ENCODE results near the gene DMRTA1. TPM values are rescaled to one million over a fixed set of nuclear protein-coding genes. Genes with fewer than 3 reads are reported as not detected.
"Not testable (repeated sequence)": the region's sequence is repeated elsewhere in the genome, so short reads cannot be mapped to it uniquely, and the experiment has no call there.

The DMRTA1 gene
- 1 to 10 TPM in 1 of 3 donors, under 1 TPM in 2; 0.22 to 1.1 (median 0.92) TPM for polyA plus RNA-seq

DNA sequence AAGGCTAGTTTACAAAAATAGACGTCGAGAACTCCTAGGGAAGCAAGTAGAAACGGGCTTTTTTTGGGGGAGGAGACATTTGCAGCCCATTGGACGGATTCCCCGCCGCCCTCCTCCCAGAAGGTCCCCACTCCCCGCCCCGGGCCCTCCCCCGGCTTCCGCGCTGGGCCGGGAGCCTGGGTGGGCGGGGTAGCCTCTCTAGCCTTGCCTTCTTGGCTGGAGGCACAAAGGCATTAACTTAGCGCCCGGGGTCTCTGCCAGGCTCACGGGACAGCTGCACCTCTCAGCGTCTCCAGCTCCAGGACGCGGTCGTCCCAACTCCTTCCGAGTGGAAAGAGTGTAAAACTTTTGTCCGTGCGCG, at the start of gene DMRTA1:
Gene DMRTA1 (plus strand): TSS at position 236 of the 361 bp plus-strand sequence. CDS start 242 bp downstream, outside the sequence.
- H3K27ac ChIP-seq (ENCODE audit: low read depth, low read length) = no peak within 1 kb of the TSS
- WGBS, 3 donors = 1 to 2% (median 1%) methylated on average over 24 of the region's 24 CpGs

DNA sequence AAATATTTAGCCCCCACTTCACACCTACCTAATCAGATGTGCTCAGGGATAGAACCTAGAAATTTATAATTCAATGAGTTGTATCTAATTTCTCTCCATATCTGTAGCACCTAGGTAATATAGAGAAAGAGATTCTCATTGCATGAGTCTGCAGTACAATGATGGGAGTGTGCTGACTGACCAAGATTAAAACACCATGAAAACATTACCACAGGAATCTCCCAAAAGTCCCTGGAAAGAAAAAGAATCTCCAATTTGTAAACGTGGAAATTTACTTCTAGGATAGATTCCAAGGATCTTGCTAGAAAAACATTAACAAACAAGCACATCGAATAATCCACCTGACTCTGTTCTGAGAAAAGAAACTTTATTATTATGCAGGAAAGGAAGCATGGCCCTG, 45.0 kb upstream of the DMRTA1 start:
- H3K27ac ChIP-seq (ENCODE audit: low read depth, low read length) = no peak overlapping the region
- WGBS, 3 donors = 51 to 57% (median 52%) methylated on average over 2 of the region's 2 CpGs

DNA sequence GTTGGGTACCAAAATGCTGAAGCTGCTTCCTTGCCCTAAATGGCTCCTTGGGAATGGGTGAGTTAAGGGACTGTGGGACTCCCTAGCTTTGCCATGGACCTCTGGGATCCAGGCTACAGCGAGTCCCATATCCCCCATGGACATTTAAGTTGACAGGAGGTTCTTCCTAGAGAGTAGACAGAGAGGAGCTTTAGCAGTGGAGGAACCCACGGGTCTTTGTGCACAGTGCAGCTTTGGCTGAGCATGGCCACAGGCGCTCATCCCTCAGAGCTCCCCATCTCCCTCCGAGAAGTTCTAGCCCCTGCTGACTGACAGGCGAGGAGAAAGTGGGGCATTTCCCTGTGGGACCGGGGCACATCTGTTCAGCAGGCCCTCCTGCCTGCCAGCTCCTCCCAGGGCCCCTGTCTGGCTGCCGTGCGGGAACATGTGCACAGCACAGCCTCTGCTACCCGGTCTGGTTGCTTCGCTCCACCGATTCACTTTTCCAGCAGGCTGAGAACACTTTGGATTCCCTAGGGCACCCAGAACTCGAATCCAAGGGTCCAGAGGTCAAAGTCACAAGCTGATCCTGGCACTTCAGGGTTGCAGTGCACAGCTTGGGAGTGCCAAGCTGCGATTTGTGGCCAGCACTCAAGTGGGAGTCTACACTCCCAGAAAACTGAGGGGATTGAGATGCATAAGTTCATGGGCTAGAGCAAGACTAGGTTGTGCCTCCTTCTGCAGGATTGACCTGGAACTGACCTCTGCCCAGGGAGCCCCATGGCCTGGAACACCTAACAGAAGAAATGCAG, 40.6 kb upstream of the DMRTA1 start:
- no peak overlapping the region for H3K27ac ChIP-seq (ENCODE audit: low read depth, low read length)
- WGBS, 3 donors = 74 to 80% (median 75%) methylated on average over 13 of the region's 13 CpGs

GRCh38 chr9:22413884-22414283, 32.7 kb upstream of the DMRTA1 start:
- 37 to 71% (median 63%) methylated on average over 1 of the region's 1 CpG for WGBS, 3 donors
- no peak overlapping the region for H3K27ac ChIP-seq (ENCODE audit: low read depth, low read length)

DNA sequence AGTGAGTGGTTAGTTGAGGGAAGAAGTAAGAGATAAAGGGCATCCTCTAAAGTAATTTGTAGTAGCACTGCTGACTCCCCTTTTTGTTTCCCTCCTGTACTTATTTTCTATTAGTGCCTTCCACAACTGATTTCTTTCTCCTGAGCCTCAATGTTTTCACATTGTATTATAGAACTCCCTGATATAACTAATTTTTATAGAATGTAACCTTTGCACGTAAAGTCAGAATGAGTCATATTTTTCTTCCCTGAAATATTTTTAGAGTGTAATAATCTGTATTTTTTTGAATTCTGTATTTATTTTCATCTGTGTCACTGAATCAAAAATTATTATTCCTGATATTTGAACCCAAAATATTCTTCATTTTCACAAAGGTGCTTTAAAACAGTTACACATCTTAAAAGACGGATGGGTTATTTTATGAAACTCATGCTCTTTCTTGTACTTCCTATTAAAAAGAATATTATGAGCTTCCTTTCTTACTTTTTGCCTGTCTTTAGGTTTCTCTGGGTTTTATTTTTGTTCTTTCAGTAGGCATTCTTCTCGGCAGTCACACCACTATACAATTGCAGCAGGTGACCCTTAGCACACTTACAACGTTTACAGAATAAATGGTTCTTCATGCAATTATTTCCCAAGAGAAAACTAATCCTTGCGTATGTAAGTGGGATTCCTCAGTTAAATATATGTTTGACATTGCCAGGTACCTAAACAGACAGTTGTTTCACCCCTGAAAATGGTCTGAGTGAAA, 30.5 kb upstream of the DMRTA1 start:
- WGBS, 3 donors = 48 to 54% (median 51%) methylated on average over 5 of the region's 5 CpGs
- H3K27ac ChIP-seq (ENCODE audit: low read depth, low read length) = no peak overlapping the region

DNA sequence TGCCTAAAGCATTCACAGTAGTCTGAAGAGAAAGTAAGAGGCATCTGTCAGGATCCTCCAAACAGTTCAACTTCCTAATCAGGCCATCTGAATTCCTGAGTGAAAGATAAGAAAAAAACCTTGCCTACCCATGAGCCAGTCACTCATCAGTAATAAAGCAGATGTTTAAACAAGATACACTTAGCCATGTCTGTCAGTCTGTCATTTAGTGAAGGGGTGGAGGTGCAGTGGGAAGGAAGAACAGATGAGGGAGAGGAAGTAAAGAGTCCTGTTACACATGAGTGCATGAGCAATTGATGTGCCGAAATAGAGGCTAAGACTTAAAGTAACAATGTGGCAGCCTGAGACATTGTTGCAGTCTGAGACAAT, 29.9 kb upstream of the DMRTA1 start:
- WGBS, 3 donors = 18 to 58% (median 21%) methylated on average over 1 of the region's 1 CpG
- H3K27ac ChIP-seq (ENCODE audit: low read depth, low read length) = no peak overlapping the region

GRCh38 chr9:22423566-22423965, 23.1 kb upstream of the DMRTA1 start:
- WGBS, 3 donors = 44 to 90% (median 87%) methylated on average over 1 of the region's 1 CpG
- H3K27ac ChIP-seq (ENCODE audit: low read depth, low read length) = no peak overlapping the region

DNA sequence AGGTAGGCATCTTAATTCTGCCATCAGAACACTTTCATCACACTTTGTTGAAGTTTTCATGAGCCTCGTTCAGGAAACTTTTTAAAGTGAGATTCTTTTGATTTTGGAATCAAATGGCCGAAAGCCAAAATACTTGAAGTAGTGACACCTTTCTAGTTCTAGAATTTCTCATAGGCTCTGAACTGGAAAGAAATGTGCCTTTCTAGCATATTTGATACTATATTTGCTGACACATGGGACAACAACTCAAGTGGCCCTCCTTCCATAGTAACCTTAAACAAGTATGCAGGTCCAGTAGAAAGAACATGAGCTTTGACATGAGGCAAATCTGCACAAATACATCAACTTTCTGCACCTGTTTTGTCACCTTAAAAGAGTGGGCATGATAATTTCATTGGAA, 22.0 kb upstream of the DMRTA1 start:
- 79 to 89% (median 82%) methylated on average over 2 of the region's 2 CpGs for WGBS, 3 donors
- H3K27ac ChIP-seq (ENCODE audit: low read depth, low read length) = no peak overlapping the region

DNA sequence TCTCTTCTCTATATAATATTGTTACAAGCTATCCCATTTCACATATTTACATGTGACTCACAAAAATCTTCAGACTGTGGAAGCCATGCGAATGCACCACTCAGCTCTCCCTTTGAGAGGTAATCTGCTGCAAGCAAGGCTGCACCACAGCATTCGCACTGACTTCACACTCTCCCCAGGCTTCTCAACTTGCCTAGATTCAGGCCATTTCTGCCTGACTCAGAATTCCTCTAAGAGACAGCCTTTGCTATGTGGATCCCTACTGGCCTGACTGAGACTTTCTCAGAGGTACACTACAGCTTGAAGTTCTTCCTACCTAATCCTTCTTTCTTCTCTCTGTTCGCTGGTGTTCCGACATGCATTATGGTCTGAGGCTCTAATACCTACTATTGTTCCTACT, 21.1 kb upstream of the DMRTA1 start:
- 79 to 84% (median 80%) methylated on average over 4 of the region's 4 CpGs for WGBS, 3 donors
- no peak overlapping the region for H3K27ac ChIP-seq (ENCODE audit: low read depth, low read length)

DNA sequence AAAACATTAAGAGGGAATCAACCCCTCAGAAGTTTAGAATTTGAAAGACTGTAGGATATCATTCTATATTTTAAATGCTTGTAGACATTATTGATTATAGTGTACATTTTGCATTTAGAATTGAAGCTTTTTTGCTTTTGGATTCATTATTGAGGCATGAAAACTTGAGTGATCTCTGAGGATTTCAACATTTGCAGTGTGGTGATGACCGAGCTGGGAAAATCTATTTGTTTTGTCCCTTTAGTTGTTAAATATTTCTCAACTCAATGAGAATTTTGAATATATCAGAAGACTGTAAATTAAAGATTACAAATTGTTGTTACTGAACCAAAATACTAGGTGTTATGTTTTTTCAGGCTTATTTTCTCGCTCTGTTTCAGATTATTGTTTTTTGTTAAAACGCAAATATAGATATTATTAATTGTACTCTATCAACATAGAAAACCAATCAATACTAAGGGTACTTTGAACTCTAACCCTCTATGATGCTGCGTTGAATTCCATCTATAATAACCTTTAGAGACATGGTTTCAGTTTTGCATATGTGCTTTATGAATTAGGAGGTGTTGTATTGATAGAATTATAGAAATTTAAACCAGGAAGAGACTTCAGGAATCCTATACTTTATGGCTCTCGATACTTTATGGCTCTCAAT, 19.3 kb upstream of the DMRTA1 start:
- 63 to 81% (median 78%) methylated on average over 5 of the region's 5 CpGs for WGBS, 3 donors
- H3K27ac ChIP-seq (ENCODE audit: low read depth, low read length) = no peak overlapping the region

DNA sequence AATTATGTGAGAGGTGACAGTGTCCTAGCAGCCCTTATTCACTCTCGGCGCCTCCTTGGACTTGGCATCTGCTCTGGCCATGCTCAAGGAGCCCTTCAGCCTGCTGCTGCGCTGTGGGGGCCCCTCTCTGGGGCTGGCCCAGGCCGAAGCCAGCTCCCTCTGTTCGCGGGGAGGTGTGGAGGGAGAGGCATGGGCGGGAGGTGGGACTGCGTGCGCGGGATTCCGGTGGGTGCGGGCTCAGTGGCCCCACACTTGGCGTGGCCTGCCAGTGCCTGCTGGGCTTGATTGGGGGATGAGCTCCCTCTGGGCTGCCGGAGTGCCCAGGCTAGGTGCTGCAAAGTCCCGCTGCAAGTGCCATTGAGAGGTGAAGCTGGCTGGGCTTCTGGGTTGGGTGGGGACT, 12.9 kb upstream of the DMRTA1 start:
- H3K27ac ChIP-seq (ENCODE audit: low read depth, low read length) = no peak overlapping the region
- 80 to 90% (median 85%) methylated on average over 14 to 15 of the region's 15 CpGs for WGBS, 3 donors

GRCh38 chr9:22435252-22435651, 11.4 kb upstream of the DMRTA1 start:
- not testable (repeated sequence) for H3K27ac ChIP-seq (ENCODE audit: low read depth, low read length)
- WGBS, 3 donors = 59 to 81% (median 75%) methylated on average over 3 of the region's 3 CpGs

DNA sequence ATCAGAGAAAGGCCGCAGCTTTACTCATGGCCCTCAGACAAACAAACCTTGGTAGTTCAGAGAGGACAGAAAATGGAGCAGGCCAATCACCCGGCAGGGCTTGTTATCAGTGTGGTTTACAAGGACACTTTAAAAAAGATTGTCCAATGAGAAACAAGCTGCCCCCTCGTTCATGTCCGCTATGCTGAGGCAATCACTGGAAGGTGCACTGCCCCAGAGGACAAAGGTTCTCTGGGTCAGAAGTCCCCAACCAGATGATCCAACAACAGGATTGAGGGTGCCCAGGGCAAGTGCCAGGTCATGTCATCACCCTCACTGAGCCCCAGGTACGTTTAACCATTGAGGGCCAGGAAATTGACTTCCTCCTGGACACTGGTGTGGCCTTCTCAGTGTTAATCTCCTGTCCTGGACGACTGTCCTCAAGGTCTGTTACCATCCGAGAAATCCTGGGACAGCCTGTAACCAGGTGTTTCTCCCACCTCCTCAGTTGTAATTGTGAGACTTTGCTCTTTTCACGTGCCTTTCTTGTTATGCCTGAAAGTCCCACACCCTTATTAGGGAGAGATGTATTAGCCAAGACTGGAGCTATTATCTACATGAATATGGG, 9.1 kb upstream of the DMRTA1 start:
- 68 to 81% (median 72%) methylated on average over 8 of the region's 8 CpGs for WGBS, 3 donors
- H3K27ac ChIP-seq (ENCODE audit: low read depth, low read length) = not testable (repeated sequence)

- WGBS, 3 donors = 92 to 95% (median 94%) methylated on average over 16 of the region's 16 CpGs
- H3K27ac ChIP-seq (ENCODE audit: low read depth, low read length) = no peak overlapping the region
These were observed 5.8 kb upstream of the DMRTA1 start for GRCh38 chr9:22440841-22441240.

GRCh38 chr9:22446950-22447617, 460 bp downstream of the DMRTA1 start:
- 0 to 2% (median 1%) methylated on average over 66 to 70 of the region's 70 CpGs for WGBS, 3 donors
- no peak overlapping the region for H3K27ac ChIP-seq (ENCODE audit: low read depth, low read length)

- no peak overlapping the region for H3K27ac ChIP-seq (ENCODE audit: low read depth, low read length)
- WGBS, 3 donors = 9 to 21% (median 21%) methylated on average over 17 of the region's 17 CpGs
These were observed 1.1 kb downstream of the DMRTA1 start for GRCh38 chr9:22447618-22448305.

DNA sequence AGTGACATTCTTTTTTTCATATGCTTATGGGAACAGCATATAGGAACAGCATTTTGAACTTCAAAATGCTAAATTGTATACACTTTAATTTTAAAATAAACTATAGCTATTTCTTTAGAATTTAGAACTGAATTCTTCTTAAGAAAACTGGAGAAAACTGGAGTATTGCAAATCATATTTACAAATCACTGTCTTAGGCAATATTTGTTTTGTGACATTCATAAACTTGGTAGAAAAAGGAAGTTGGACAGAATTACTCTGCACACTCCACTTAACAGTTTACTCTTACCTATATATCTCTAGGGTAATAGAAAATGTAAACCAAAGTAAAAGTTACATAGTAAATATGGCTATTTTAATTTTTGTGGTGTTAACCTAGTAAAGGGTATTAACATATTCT, 3.1 kb downstream of the DMRTA1 start:
- H3K27ac ChIP-seq (ENCODE audit: low read depth, low read length) = no peak overlapping the region

DNA sequence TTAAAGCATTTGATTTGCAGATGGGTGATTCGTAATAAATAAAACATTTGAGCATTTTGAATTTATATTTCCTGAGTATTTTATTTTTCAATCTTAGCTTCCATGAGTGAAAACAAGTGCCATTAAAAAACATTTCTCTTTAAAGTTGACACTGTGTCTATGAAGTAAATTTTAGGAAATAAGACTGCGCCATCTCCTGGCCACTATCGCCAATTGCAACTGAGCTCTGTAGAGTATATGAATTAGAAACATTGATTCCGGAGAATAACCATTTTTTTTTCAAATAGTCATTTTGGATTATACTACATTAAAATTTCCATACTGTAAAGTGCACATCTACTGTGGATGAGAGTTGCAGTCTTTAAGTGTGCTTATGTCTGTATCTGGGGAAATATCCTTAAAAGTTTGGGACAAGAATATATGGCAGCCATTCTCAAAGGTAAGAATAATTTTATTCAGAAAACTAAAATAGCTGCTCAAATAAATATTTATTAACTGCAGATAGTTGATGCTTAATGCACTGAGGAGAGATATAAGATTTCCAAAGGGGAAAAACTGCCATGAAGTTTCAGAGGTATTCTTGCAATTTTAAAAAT, 5.9 kb downstream of the DMRTA1 start:
- H3K27ac ChIP-seq (ENCODE audit: low read depth, low read length) = no peak overlapping the region
- whole genome bisulfite sequencing, 3 donors = 12 to 20% (median 14%) methylated on average over 4 of the region's 4 CpGs
